Measurements from ENCODE around the gene PLEKHM3. TPM values are rescaled to one million over a fixed set of nuclear protein-coding genes. Genes with fewer than 3 reads are reported as not detected.

Gene PLEKHM3
- total and polyA plus RNA-seq, 2 of the 13 experiments (the other 11 are each of a cell fraction or from before 2014, with no cell fraction given), result 4.5 to 4.7 TPM

DNA sequence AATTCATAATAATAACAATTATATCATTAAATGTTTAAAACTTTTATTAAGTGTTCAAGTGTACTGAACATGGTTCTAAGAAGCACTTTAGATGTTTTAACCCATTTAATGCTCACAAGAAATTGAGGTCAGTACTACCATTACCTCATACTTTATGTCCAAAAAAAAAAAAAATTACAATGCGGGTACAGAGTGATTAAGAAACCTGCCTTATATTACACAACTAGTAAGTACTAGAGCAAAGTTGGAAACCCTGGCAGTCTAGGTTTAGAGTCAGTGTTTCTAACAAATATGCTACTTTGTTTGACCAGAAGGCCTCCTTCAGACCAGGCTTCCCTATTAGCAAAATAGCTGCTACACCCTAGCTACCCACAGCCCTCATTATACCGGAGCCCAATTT, 28.5 kb downstream of the PLEKHM3 start:
- H3K9ac ChIP-seq (ENCODE audit: insufficient read depth, low read depth, low read length), result no peak overlapping the region
- DNase-seq (ENCODE audit: low spot score), result no peak
- BruUV-seq (replicated peaks), result no TSS peak
- ChIA-PET POLR2A (no interaction called here), CTCF (ENCODE audit: low intra/inter-chr PET ratio, low total read pairs) (no interaction called here)
- H3K4me1 ChIP-seq (ENCODE audit: insufficient read depth, low read length), result no peaks in the 10 kb centered on the region
- no peak for FAIRE-seq
- H3K4me3 ChIP-seq (replicated peaks in 1 of 3; ENCODE audit: insufficient read depth in 1 of 3, low read depth in 2 of 3, low read length in 3 of 3), result no peak overlapping the region
- no peaks in the 10 kb centered on the region for H3K9me3 ChIP-seq (ENCODE audit: low read length)
- H3K4me2 ChIP-seq (ENCODE audit: low read depth, low read length), result no peak overlapping the region
- intact Hi-C loops (cut with micrococcal nuclease; ENCODE audit: unreplicated experiment), result no loop called here
- no peak overlapping the region for H3K27ac ChIP-seq (ENCODE audit: extremely low read length, insufficient read depth, low read length)
- H4K20me1 ChIP-seq (ENCODE audit: insufficient read depth, low read length), result no peaks in the 10 kb centered on the region
- H2AFZ ChIP-seq (ENCODE audit: low read length), result no peak overlapping the region
- no peak for TF ChIP-seq NPAS2 (CRISPR knock-in tag; IDR thresholded peaks at IDR 0.05; ENCODE audit: borderline replicate concordance)
- no peak for TF ChIP-seq BCL6 (CRISPR knock-in tag; IDR thresholded peaks at IDR 0.05)
- TF ChIP-seq ZNF850 (CRISPR knock-in tag; conservative IDR thresholded peaks at IDR 0.05), result no peak
- TF ChIP-seq ZNF232 (CRISPR knock-in tag; IDR thresholded peaks at IDR 0.05; ENCODE audit: borderline replicate concordance), result no peak
- TF ChIP-seq, protein P1, sequence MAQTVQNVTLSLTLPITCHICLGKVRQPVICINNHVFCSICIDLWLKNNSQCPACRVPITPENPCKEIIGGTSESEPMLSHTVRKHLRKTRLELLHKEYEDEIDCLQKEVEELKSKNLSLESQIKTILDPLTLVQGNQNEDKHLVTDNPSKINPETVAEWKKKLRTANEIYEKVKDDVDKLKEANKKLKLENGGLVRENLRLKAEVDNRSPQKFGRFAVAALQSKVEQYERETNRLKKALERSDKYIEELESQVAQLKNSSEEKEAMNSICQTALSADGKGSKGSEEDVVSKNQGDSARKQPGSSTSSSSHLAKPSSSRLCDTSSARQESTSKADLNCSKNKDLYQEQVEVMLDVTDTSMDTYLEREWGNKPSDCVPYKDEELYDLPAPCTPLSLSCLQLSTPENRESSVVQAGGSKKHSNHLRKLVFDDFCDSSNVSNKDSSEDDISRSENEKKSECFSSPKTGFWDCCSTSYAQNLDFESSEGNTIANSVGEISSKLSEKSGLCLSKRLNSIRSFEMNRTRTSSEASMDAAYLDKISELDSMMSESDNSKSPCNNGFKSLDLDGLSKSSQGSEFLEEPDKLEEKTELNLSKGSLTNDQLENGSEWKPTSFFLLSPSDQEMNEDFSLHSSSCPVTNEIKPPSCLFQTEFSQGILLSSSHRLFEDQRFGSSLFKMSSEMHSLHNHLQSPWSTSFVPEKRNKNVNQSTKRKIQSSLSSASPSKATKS (CRISPR knock-in tag; IDR thresholded peaks at IDR 0.05), result no peak
- no peak for TF ChIP-seq ZBTB20 (CRISPR knock-in tag; IDR thresholded peaks at IDR 0.05; ENCODE audit: borderline replicate concordance, low read depth)
- no peak for TF ChIP-seq CENPX (CRISPR knock-in tag; IDR thresholded peaks at IDR 0.05)
- TF ChIP-seq ZNF34 (CRISPR knock-in tag; IDR thresholded peaks at IDR 0.05; ENCODE audit: borderline replicate concordance), result no peak
- TF ChIP-seq ZZZ3 (CRISPR knock-in tag; IDR thresholded peaks at IDR 0.05; ENCODE audit: borderline replicate concordance), result no peak
- no peak for TF ChIP-seq ZFP82 (CRISPR knock-in tag; IDR thresholded peaks at IDR 0.05; ENCODE audit: borderline replicate concordance)
- TF ChIP-seq, protein P2, sequence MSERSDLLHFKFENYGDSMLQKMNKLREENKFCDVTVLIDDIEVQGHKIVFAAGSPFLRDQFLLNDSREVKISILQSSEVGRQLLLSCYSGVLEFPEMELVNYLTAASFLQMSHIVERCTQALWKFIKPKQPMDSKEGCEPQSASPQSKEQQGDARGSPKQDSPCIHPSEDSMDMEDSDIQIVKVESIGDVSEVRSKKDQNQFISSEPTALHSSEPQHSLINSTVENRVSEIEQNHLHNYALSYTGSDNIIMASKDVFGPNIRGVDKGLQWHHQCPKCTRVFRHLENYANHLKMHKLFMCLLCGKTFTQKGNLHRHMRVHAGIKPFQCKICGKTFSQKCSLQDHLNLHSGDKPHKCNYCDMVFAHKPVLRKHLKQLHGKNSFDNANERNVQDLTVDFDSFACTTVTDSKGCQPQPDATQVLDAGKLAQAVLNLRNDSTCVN (CRISPR knock-in tag; IDR thresholded peaks at IDR 0.05; ENCODE audit: borderline replicate concordance), result no peak
- in situ Hi-C loops (cut with HindIII; ENCODE audit: extremely low pct_ligation_motif_present, low pct_unique_long_range_greater_than_20kb), result no loop called here
- ATAC-seq, result no peak
- H3K27me3 ChIP-seq (ENCODE audit: control insufficient read depth in 1 of 2, insufficient read depth in 2 of 2, low read length in 2 of 2), result no peaks in the 10 kb centered on the region
- peaks cover 10 to 22% of the 10 kb centered on the region in 2 experiments; a peak in 3 of 5 replicates for H3K36me3 ChIP-seq (replicated peaks in 1 of 2; ENCODE audit: control insufficient read depth in 1 of 2, insufficient read depth in 2 of 2, low read length in 2 of 2)
- WGBS (ENCODE audit: low lambda C conversion rate), result 96% methylated on average over 2 of the region's 2 CpGs
- H3K79me2 ChIP-seq (ENCODE audit: insufficient read depth, low read length), result no peaks in the 10 kb centered on the region

Data from HepG2 (cell line).